HepG2 (cell line): ENCODE measurements around the gene BCAS3. TPM values are rescaled to one million over a fixed set of nuclear protein-coding genes. Genes with fewer than 3 reads are reported as not detected.
A peak's percentile ranks its signal among the peaks of the same experiment; 100 is the strongest.

Source experiments
- ASH2L ChIP-seq: fragments of 300-600, 200-600 bp; sonication (generic); IDR thresholded peaks from 2 replicates; pipeline ENCODE4 v1.7.0; 2017; ENCODE audit warnings: low read depth, mild to moderate bottlenecking, moderate library complexity, mixed read lengths, low read length; ENCODE audit not compliant: insufficient read length
- BCL6 ChIP-seq: IDR thresholded peaks from 2 replicates; pipeline ENCODE4 v1.6.1; 2016; ENCODE audit warnings: missing genetic modification reagents, missing compliant biosample characterization
- CBX5 ChIP-seq: sonication (generic); formaldehyde crosslinking; IDR thresholded peaks from 2 replicates; pipeline ENCODE4 v1.4.0; 2020; ENCODE audit warnings: missing genetic modification reagents, borderline replicate concordance
- JARID2 ChIP-seq: sonication (generic); formaldehyde crosslinking; IDR thresholded peaks from 2 replicates; pipeline ENCODE4 v1.8.1; 2023; ENCODE audit warnings: missing genetic modification reagents, inconsistent platforms; ENCODE audit not compliant: insufficient replicate concordance
- MAZ ChIP-seq, 2 experiments: sonication (generic) in 1 of 2; formaldehyde crosslinking in 1 of 2; IDR thresholded peaks; 2 replicates each; pipeline versions ENCODE4 v1.5.0 to v1.6.1; 2012 to 2020; ENCODE audit warnings: low read depth in 2 of 2, mild to moderate bottlenecking in 2 of 2, borderline replicate concordance in 1 of 2, improper control_type of control experiment in 1 of 2, low read length in 1 of 2, missing genetic modification reagents in 1 of 2, moderate library complexity in 1 of 2
- NCOR1 ChIP-seq: fragments of 200-600 bp; sonication (generic); IDR thresholded peaks from 2 replicates; pipeline ENCODE4 v1.7.0; 2017; ENCODE audit warnings: antibody characterized with exemption, low read length, borderline replicate concordance
- NFIB ChIP-seq: sonication (generic); formaldehyde crosslinking; IDR thresholded peaks from 2 replicates; pipeline ENCODE4 v1.9.0; 2021; ENCODE audit warnings: missing genetic modification reagents, mild to moderate bottlenecking, borderline replicate concordance
- POLR2AphosphoS2 ChIP-seq: IDR thresholded peaks from 2 replicates; pipeline ENCODE4 v1.6.1; 2011; ENCODE audit warnings: low read depth, low read length, improper control_type of control experiment
- PTBP1 ChIP-seq: fragments of 200-400 bp; formaldehyde crosslinking; IDR thresholded peaks from 2 replicates; pipeline ENCODE4 v1.6.1; 2018; ENCODE audit warnings: low read length, low read depth; ENCODE audit not compliant: poor library complexity, severe bottlenecking
- SP5 ChIP-seq: IDR thresholded peaks from 2 replicates; pipeline ENCODE4 v1.6.1; 2016; ENCODE audit warnings: low read depth, borderline replicate concordance
- SSRP1 ChIP-seq: IDR thresholded peaks from 2 replicates; pipeline ENCODE4 v1.6.1; 2016; ENCODE audit warnings: control low read depth
- THAP11 ChIP-seq: IDR thresholded peaks from 2 replicates; pipeline ENCODE4 v1.6.1; 2016; ENCODE audit warnings: missing biosample characterization, missing genetic modification reagents
- YEATS2 ChIP-seq: sonication (generic); formaldehyde crosslinking; IDR thresholded peaks from 2 replicates; pipeline ENCODE4 v1.4.0; 2020; ENCODE audit warnings: missing genetic modification reagents, borderline replicate concordance
- ZNF20 ChIP-seq: sonication (generic); formaldehyde crosslinking; IDR thresholded peaks from 2 replicates; pipeline ENCODE4 v1.4.0; 2020; ENCODE audit warnings: mild to moderate bottlenecking, moderate library complexity, missing genetic modification reagents
- ZNF253 ChIP-seq: sonication (generic); formaldehyde crosslinking; IDR thresholded peaks from 2 replicates; pipeline ENCODE4 v1.8.0; 2022; ENCODE audit warnings: mild to moderate bottlenecking, missing genetic modification reagents, borderline replicate concordance
- ZNF264 ChIP-seq: sonication (generic); formaldehyde crosslinking; IDR thresholded peaks from 2 replicates; pipeline ENCODE4 v1.4.0; 2020; ENCODE audit warnings: missing genetic modification reagents
- ZNF276 ChIP-seq: sonication (generic); formaldehyde crosslinking; IDR thresholded peaks from 2 replicates; pipeline ENCODE4 v1.4.0; 2020; ENCODE audit warnings: mild to moderate bottlenecking, low read depth, missing genetic modification reagents
- ZNF430 ChIP-seq: sonication (generic); formaldehyde crosslinking; IDR thresholded peaks from 2 replicates; pipeline ENCODE4 v1.9.0; 2021; ENCODE audit warnings: mild to moderate bottlenecking, missing genetic modification reagents
- ZNF549 ChIP-seq: sonication (generic); formaldehyde crosslinking; IDR thresholded peaks from 2 replicates; pipeline ENCODE4 v1.5.0; 2020; ENCODE audit warnings: missing genetic modification reagents
- ZNF557 ChIP-seq: sonication (generic); formaldehyde crosslinking; IDR thresholded peaks from 2 replicates; pipeline ENCODE4 v1.4.0; 2020; ENCODE audit warnings: missing genetic modification reagents
- ZNF619 ChIP-seq: sonication (generic); formaldehyde crosslinking; IDR thresholded peaks from 2 replicates; pipeline ENCODE4 v1.4.0; 2020; ENCODE audit warnings: mild to moderate bottlenecking, missing genetic modification reagents
- ZNF75D ChIP-seq: sonication (generic); formaldehyde crosslinking; IDR thresholded peaks from 2 replicates; pipeline ENCODE4 v1.8.1; 2023; ENCODE audit warnings: missing genetic modification reagents, mild to moderate bottlenecking, borderline replicate concordance
- ZNF775 ChIP-seq: sonication (generic); formaldehyde crosslinking; IDR thresholded peaks from 2 replicates; pipeline ENCODE4 v1.4.0; 2020; ENCODE audit warnings: missing genetic modification reagents, mild to moderate bottlenecking, moderate library complexity, borderline replicate concordance
- ZZZ3 ChIP-seq: sonication (generic); formaldehyde crosslinking; IDR thresholded peaks from 2 replicates; pipeline ENCODE4 v1.4.0; 2020; ENCODE audit warnings: missing genetic modification reagents, mild to moderate bottlenecking, borderline replicate concordance
- polyA plus RNA-seq, 8 experiments: library from polyadenylated mRNA; depleted of rRNA in 3 of 8; stranded (reverse) in 7 of 8; unstranded in 1 of 8; fragments of >200 nt; fragmentation: Illumina TruSeq in 4 of 8; extraction: Trizol in 4 of 8; gene quantifications; 2 replicates each; pipeline versions ENCODE4 v1.2.1 to v1.2.3, GENCODE V29; 2011 to 2016; ENCODE audit warnings: low read depth in 4 of 8, missing spikeins in 1 of 8, mixed read lengths in 1 of 8; ENCODE audit not compliant: insufficient read depth in 1 of 8
- total RNA-seq, 5 experiments: library from RNA; depleted of rRNA; stranded (reverse); fragments of >200 nt; fragmentation: Illumina TruSeq; extraction: Trizol; gene quantifications; 2 replicates each; pipeline ENCODE4 v1.2.3, GENCODE V29; 2016; ENCODE audit warnings: low read depth in 1 of 5
- TF ChIP-seq, protein P1 (sequence below): sonication (generic); formaldehyde crosslinking; IDR thresholded peaks from 2 replicates; pipeline ENCODE4 v1.4.0; 2020; ENCODE audit warnings: missing genetic modification reagents
- TF ChIP-seq, protein P2 (sequence below): sonication (generic); formaldehyde crosslinking; conservative IDR thresholded peaks from 2 replicates; pipeline ENCODE4 v1.8.0; 2022; ENCODE audit warnings: mild to moderate bottlenecking, moderate library complexity, missing genetic modification reagents

Gene BCAS3
- total and polyA plus RNA-seq, 2 of the 13 experiments (the other 11 are each of a cell fraction or from before 2014, with no cell fraction given), result 10.7 to 11.2 TPM

GRCh38 chr17:61379457-61380216, 702.0 kb downstream of the BCAS3 start (continued):
- TF ChIP-seq ASH2L (peak; percentile 31), THAP11 (CRISPR knock-in tag) (no peak), ZNF557 (no peak), ZNF20 (CRISPR knock-in tag) (no peak), ZNF619 (CRISPR knock-in tag) (no peak), NCOR1 (peak; percentile 53; the same call in 1 of the 2 replicates), ZNF75D (no peak), CBX5 (CRISPR knock-in tag) (no peak), ZNF264 (CRISPR knock-in tag) (peak; percentile 60; the same call in 1 of the 2 replicates), JARID2 (CRISPR knock-in tag) (no peak), YEATS2 (CRISPR knock-in tag) (no peak), ZNF775 (no peak), MAZ (IDR thresholded peaks at IDR 0.05; ENCODE audit: borderline replicate concordance, low read depth, low read length) (no peak), MAZ (CRISPR knock-in tag; IDR thresholded peaks at IDR 0.05; ENCODE audit: low read depth) (no peak), ZNF253 (CRISPR knock-in tag) (0 out of 2 replicates have a peak, but pooled peaks have one; percentile 51), ZNF430 (CRISPR knock-in tag) (no peak), POLR2AphosphoS2 (no peak), SP5 (CRISPR knock-in tag) (no peak), ZZZ3 (CRISPR knock-in tag) (no peak), ZNF549 (no peak), PTBP1 (no peak), NFIB (CRISPR knock-in tag) (no peak), SSRP1 (no peak), BCL6 (CRISPR knock-in tag) (0 out of 2 replicates have a peak, but pooled peaks have one; percentile 13), ZNF276 (CRISPR knock-in tag) (no peak)
- TF ChIP-seq, protein P1, sequence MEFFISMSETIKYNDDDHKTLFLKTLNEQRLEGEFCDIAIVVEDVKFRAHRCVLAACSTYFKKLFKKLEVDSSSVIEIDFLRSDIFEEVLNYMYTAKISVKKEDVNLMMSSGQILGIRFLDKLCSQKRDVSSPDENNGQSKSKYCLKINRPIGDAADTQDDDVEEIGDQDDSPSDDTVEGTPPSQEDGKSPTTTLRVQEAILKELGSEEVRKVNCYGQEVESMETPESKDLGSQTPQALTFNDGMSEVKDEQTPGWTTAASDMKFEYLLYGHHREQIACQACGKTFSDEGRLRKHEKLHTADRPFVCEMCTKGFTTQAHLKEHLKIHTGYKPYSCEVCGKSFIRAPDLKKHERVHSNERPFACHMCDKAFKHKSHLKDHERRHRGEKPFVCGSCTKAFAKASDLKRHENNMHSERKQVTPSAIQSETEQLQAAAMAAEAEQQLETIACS (CRISPR knock-in tag), result no peak
- TF ChIP-seq, protein P2, sequence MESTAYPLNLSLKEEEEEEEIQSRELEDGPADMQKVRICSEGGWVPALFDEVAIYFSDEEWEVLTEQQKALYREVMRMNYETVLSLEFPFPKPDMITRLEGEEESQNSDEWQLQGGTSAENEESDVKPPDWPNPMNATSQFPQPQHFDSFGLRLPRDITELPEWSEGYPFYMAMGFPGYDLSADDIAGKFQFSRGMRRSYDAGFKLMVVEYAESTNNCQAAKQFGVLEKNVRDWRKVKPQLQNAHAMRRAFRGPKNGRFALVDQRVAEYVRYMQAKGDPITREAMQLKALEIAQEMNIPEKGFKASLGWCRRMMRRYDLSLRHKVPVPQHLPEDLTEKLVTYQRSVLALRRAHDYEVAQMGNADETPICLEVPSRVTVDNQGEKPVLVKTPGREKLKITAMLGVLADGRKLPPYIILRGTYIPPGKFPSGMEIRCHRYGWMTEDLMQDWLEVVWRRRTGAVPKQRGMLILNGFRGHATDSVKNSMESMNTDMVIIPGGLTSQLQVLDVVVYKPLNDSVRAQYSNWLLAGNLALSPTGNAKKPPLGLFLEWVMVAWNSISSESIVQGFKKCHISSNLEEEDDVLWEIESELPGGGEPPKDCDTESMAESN (CRISPR knock-in tag), result no peak
